ENCODE measurements around the gene MTHFSD. TPM values are rescaled to one million over a fixed set of nuclear protein-coding genes. Genes with fewer than 3 reads are reported as not detected.
A peak's percentile ranks its signal among the peaks of the same experiment; 100 is the strongest.

MTHFSD gene
- total RNA-seq, 1 donor from 2014 or later = 27.7 TPM

DNA sequence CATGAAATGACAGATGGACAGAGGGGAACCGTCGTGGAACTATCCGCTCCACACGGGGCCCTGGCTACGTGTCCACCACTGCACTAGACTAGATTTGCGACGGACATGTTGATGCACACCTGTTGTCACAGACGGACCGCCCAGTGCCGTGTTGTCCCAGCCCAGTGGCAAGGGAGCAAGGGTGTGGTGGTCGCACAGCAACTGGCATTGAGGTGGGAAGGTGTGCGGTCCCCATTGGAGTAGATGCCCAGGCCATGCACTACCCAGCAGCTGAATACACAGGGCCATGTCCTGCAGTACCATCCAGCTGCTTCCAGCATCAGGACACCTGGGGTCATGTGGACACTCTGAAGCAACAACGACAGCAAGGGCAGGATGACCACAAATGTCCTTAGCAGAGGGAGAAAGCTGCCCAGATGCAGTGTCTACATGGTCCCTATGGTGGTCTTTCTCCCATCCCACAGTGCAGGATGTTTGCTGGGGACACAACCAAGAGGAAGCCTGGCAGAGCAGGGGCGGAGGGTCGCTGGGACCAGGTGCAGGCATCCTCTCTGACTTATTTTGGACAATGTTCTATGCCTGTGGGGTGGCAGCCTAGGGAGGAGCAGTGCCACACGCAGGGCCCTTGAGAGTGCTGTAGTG, 35.9 kb downstream of the MTHFSD start:
- Mint-ChIP-seq H3K4me1 (ENCODE audit: low read depth, unreplicated experiment) (peaks cover 8% of the 10 kb centered on the region), H3K9me3 (ENCODE audit: unreplicated experiment) (peaks cover 7% of the 10 kb centered on the region), H3K36me3 (ENCODE audit: unreplicated experiment) (no peaks in the 10 kb centered on the region), H3K27me3 (ENCODE audit: unreplicated experiment) (peaks cover 20% of the 10 kb centered on the region), H3K4me3 (ENCODE audit: unreplicated experiment) (no peak overlapping the region), H3K27ac (ENCODE audit: unreplicated experiment) (no peak overlapping the region)
- TF ChIP-seq, protein P1, sequence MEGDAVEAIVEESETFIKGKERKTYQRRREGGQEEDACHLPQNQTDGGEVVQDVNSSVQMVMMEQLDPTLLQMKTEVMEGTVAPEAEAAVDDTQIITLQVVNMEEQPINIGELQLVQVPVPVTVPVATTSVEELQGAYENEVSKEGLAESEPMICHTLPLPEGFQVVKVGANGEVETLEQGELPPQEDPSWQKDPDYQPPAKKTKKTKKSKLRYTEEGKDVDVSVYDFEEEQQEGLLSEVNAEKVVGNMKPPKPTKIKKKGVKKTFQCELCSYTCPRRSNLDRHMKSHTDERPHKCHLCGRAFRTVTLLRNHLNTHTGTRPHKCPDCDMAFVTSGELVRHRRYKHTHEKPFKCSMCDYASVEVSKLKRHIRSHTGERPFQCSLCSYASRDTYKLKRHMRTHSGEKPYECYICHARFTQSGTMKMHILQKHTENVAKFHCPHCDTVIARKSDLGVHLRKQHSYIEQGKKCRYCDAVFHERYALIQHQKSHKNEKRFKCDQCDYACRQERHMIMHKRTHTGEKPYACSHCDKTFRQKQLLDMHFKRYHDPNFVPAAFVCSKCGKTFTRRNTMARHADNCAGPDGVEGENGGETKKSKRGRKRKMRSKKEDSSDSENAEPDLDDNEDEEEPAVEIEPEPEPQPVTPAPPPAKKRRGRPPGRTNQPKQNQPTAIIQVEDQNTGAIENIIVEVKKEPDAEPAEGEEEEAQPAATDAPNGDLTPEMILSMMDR (IDR thresholded peaks at IDR 0.05; ENCODE audit: partially characterized antibody, unreplicated experiment) = no peak
- peak; percentile 15 for DNase-seq

DNA sequence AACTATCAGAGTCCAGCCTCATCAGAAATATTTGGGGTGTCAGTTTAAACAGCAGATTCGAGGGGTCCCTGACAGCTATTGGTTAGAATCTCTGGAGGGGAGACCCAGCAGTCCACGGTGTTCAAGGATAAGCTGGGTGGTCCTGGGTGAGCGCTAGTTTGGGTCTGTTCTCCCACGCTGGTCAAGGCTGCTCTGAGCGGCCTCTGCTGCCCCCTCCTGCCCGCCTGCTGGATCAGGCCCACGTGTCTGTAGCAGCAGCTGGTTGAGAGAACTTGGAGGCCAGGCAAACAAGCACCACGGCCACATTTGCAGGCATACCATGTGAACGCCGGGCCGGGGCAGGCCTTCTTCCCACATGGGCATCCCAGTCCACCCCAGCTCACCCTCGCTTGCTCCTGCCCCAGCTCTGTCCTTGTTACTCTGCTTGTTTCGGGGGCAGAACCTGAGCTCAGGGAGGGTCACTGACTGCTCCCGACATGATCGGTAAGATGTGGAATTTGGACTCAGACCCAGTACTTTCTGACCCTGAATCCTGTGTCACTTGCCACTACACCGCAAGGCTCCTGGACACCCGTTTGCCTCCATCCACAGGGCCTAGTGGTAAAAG, 37.3 kb downstream of the MTHFSD start:
- peaks cover 28% of the 10 kb centered on the region for H3K27me3 Mint-ChIP-seq (ENCODE audit: unreplicated experiment)
- DNase-seq = peak; percentile 83

DNA sequence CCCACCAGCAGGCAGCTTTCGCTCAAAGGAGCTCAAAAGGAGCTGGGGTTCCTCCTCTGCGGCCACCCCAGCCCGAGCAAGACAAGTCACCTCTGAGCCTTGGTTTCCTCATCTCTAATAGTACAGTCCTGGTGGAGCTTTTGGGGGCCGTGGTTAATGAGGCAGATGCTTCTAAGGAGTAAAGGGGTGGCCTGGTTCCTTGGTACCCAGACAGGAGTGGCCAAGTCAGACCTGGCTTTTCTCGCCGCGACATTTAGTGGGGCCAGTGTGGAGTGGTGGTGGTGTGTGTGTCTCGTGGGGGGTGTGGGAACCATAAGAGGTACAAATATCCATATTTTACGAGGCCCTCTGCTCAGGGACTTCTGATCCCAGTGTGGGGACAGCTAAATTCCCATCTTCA, 38.0 kb downstream of the MTHFSD start:
- H3K27ac Mint-ChIP-seq (ENCODE audit: unreplicated experiment) = no peak overlapping the region
- no peak for DNase-seq
- H3K4me3 Mint-ChIP-seq (ENCODE audit: unreplicated experiment) = no peak overlapping the region
- H3K4me1 Mint-ChIP-seq (ENCODE audit: low read depth, unreplicated experiment) = peaks cover 10% of the 10 kb centered on the region
- H3K27me3 Mint-ChIP-seq (ENCODE audit: unreplicated experiment) = peaks cover 29% of the 10 kb centered on the region
- H3K9me3 Mint-ChIP-seq (ENCODE audit: unreplicated experiment) = peaks cover 12% of the 10 kb centered on the region
- H3K36me3 Mint-ChIP-seq (ENCODE audit: unreplicated experiment) = no peaks in the 10 kb centered on the region
- TF ChIP-seq, protein P1 (IDR thresholded peaks at IDR 0.05; ENCODE audit: partially characterized antibody, unreplicated experiment) = no peak

More for the DNA sequence above, 37.3 kb downstream of the MTHFSD start:
- Mint-ChIP-seq H3K4me3 (ENCODE audit: unreplicated experiment) (no peak overlapping the region), H3K27ac (ENCODE audit: unreplicated experiment) (no peak overlapping the region), H3K36me3 (ENCODE audit: unreplicated experiment) (no peaks in the 10 kb centered on the region), H3K4me1 (ENCODE audit: low read depth, unreplicated experiment) (peaks cover 10% of the 10 kb centered on the region), H3K9me3 (ENCODE audit: unreplicated experiment) (peaks cover 12% of the 10 kb centered on the region)
- TF ChIP-seq, protein P1 (IDR thresholded peaks at IDR 0.05; ENCODE audit: partially characterized antibody, unreplicated experiment) = peak; percentile 58

DNA sequence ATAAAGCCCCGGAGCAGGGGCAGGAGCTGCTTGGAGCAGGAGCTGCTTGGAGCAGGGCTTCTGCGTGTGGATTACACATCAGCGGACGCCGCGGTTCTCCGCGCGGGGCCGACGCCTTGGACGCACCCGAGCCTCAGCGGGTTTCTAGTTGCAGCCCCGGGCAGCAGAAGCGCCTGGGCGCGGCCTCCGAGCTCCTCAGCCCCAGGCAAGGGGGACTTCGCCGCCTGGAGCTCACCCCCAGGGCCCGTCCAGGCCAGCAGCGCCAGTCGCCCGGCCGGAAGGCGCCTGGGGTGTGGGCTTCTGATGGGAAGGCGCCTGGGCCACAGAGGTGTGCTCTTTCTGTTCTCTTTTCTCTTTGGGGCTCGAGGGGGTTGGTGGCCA, 38.4 kb downstream of the MTHFSD start:
- Mint-ChIP-seq H3K27ac (ENCODE audit: unreplicated experiment) (no peak overlapping the region), H3K4me1 (ENCODE audit: low read depth, unreplicated experiment) (peaks cover 11% of the 10 kb centered on the region), H3K9me3 (ENCODE audit: unreplicated experiment) (peaks cover 13% of the 10 kb centered on the region), H3K27me3 (ENCODE audit: unreplicated experiment) (peaks cover 30% of the 10 kb centered on the region), H3K36me3 (ENCODE audit: unreplicated experiment) (no peaks in the 10 kb centered on the region), H3K4me3 (ENCODE audit: unreplicated experiment) (peak overlapping the region; percentile 70)
- peak; percentile 51 for DNase-seq
- TF ChIP-seq, protein P1 (IDR thresholded peaks at IDR 0.05; ENCODE audit: partially characterized antibody, unreplicated experiment) = no peak
